Naive thymus-derived CD8-positive, alpha-beta T cell (primary cell): ENCODE data around the gene RSRC1. TPM values are rescaled to one million over a fixed set of nuclear protein-coding genes. Genes with fewer than 3 reads are reported as not detected.
"Not testable (repeated sequence)": the region's sequence is repeated elsewhere in the genome, so short reads cannot be mapped to it uniquely, and the experiment has no call there.

Experiments
- ATAC-seq, 2 donors: fragments of 150-1000 bp; cut with Tn5 transposase in 1 of 2; sonication (Bioruptor Pico), chemical (Tn5 transposase) in 1 of 2; 1 replicate in 1 of 2; 2 replicates in 1 of 2; pipeline ENCODE4 v1.10.0; 2021; ENCODE audit warnings: mild to moderate bottlenecking in 2 of 2, moderate library complexity in 2 of 2
- POLR2A ChIA-PET: fragments of 350-600 bp; sonication (Branson Sonifier 250); formaldehyde crosslinking; loops from one replicate; lab custom pipeline; 2021; ENCODE audit warnings: antibody characterized with exemption; lab: Charles Lee
- DNase-seq, 10 donors: peaks; one replicate each; pipeline versions ENCODE4 v3.0.0 to v3.0.0-alpha.2; 2020 to 2022
- H3K27ac Mint-ChIP-seq, 10 donors: one replicate each; pipeline ENCODE4 v1.8.0; 2020 to 2022; ENCODE audit warnings: mild to moderate bottlenecking in 10 of 10, mixed read lengths in 10 of 10, moderate library complexity in 4 of 10, inconsistent platforms in 1 of 10
- H3K27me3 Mint-ChIP-seq, 5 donors: one replicate each; pipeline ENCODE4 v1.8.0; 2021 to 2022; ENCODE audit warnings: mixed read lengths in 5 of 5
- H3K36me3 Mint-ChIP-seq, 3 donors: one replicate each; pipeline ENCODE4 v1.8.0; 2020 to 2022; ENCODE audit warnings: mixed read lengths in 3 of 3, mild to moderate bottlenecking in 2 of 3, inconsistent platforms in 1 of 3
- H3K4me1 Mint-ChIP-seq, 4 donors: one replicate each; pipeline ENCODE4 v1.8.0; 2021 to 2022; ENCODE audit warnings: mixed read lengths in 4 of 4
- H3K4me3 Mint-ChIP-seq, 10 donors: one replicate each; pipeline ENCODE4 v1.8.0; 2020 to 2022; ENCODE audit warnings: mild to moderate bottlenecking in 10 of 10, mixed read lengths in 10 of 10, moderate library complexity in 6 of 10, inconsistent platforms in 1 of 10
- H3K9me3 Mint-ChIP-seq, 9 donors: one replicate each; pipeline ENCODE4 v1.8.0; 2020 to 2022; ENCODE audit warnings: mixed read lengths in 9 of 9, mild to moderate bottlenecking in 3 of 9, inconsistent platforms in 1 of 9, moderate library complexity in 1 of 9
- polyA plus RNA-seq, 3 donors: library from polyadenylated mRNA; unstranded; fragments of 300-500 nt; fragmentation: Illumina TruSeq; gene quantifications; one replicate each; pipeline ENCODE4 v1.2.3, GENCODE V29; 2021
- total RNA-seq, 8 experiments: library from RNA in 2 of 8; stranded (reverse) in 2 of 8; gene quantifications; one replicate each; pipeline ENCODE4 v1.2.3 and lab custom pipeline; 2021 to 2026

Gene RSRC1
- total and polyA plus RNA-seq, 5 experiments from 2014 or later, result 30.2 to 38.3 (median 32.6) TPM

GRCh38 chr3:158109295-158109803 lies 540 bp upstream of the RSRC1 start:
- H3K9me3 Mint-ChIP-seq, result peaks cover 0 to 16% (median 6%) of the 10 kb centered on the region in 9 donors
- peak overlapping the region; percentile 90 to 100 (median 98) for H3K4me3 Mint-ChIP-seq
- ATAC-seq (peak in 1 of 2 donors; percentile 2), DNase-seq (peak in 1 of 10 donors; percentile 25)
- H3K36me3 Mint-ChIP-seq, result peaks cover 11 to 25% (median 18%) of the 10 kb centered on the region in 3 donors
- POLR2A ChIA-PET, result interaction anchor here (1.0 to 1.9 kb wide), 6 partner anchors 9 to 949 kb away, joined by 3 to 5 read pairs (median 4); partner anchors contain the start of gene GFM1
- peak overlapping the region; percentile 84 to 95 (median 92) for H3K27ac Mint-ChIP-seq
- H3K4me1 Mint-ChIP-seq, result peaks cover 31 to 75% (median 65%) of the 10 kb centered on the region in 4 donors
- peaks cover 21 to 50% (median 38%) of the 10 kb centered on the region in 5 donors for H3K27me3 Mint-ChIP-seq

GRCh38 chr3:158110658-158111018 lies 749 bp downstream of the RSRC1 start:
- Mint-ChIP-seq H3K9me3 (peaks cover 0 to 17% (median 4%) of the 10 kb centered on the region in 9 donors), H3K27me3 (peaks cover 16 to 39% (median 31%) of the 10 kb centered on the region in 5 donors), H3K4me1 (peaks cover 34 to 75% (median 65%) of the 10 kb centered on the region in 4 donors), H3K27ac (peak overlapping the region in 9 of 10 donors; percentile 84 to 95 (median 91)), H3K4me3 (peak overlapping the region; percentile 90 to 100 (median 98)), H3K36me3 (peaks cover 6 to 23% (median 18%) of the 10 kb centered on the region in 3 donors)
- no peak for DNase-seq
- POLR2A ChIA-PET, result interaction anchor here (1.0 to 1.9 kb wide), 3 partner anchors 9 to 14 kb away, joined by 4 to 7 read pairs (median 5); no protein-coding TSS in a partner anchor
- ATAC-seq, result no peak

GRCh38 chr3:158111861-158112260 lies 2.0 kb downstream of the RSRC1 start:
- POLR2A ChIA-PET, result no interaction called here
- Mint-ChIP-seq H3K9me3 (peaks cover 0 to 17% (median 4%) of the 10 kb centered on the region in 9 donors), H3K36me3 (peaks cover 6 to 18% (median 16%) of the 10 kb centered on the region in 3 donors), H3K27ac (no peak overlapping the region), H3K27me3 (peaks cover 6 to 27% (median 23%) of the 10 kb centered on the region in 5 donors), H3K4me1 (peaks cover 26 to 72% (median 58%) of the 10 kb centered on the region in 4 donors), H3K4me3 (peak overlapping the region in 7 of 10 donors; percentile 13 to 99 (median 62))
- DNase-seq, result no peak
- no peak for ATAC-seq

- POLR2A ChIA-PET, H3K27me3 Mint-ChIP-seq, H3K27ac Mint-ChIP-seq, DNase-seq, H3K4me3 Mint-ChIP-seq, ATAC-seq: not testable (repeated sequence)
- H3K4me1 Mint-ChIP-seq, result peaks cover 23 to 67% (median 61%) of the 10 kb centered on the region in 4 donors
- H3K36me3 Mint-ChIP-seq, result peaks cover 6 to 18% (median 16%) of the 10 kb centered on the region in 3 donors
- H3K9me3 Mint-ChIP-seq, result peaks cover 0 to 13% (median 4%) of the 10 kb centered on the region in 9 donors
Measured at GRCh38 chr3:158113595-158113994, 3.7 kb downstream of the RSRC1 start.

GRCh38 chr3:158120330-158120729 lies 10.4 kb downstream of the RSRC1 start:
- DNase-seq, result no peak
- Mint-ChIP-seq H3K27ac (no peak overlapping the region), H3K36me3 (peaks cover 19 to 32% (median 32%) of the 10 kb centered on the region in 3 donors), H3K4me1 (peaks cover 5 to 20% (median 19%) of the 10 kb centered on the region in 4 donors), H3K9me3 (peaks cover under 1 to 14% (median 4%) of the 10 kb centered on the region in 9 donors), H3K4me3 (no peak overlapping the region), H3K27me3 (no peaks in the 10 kb centered on the region)
- POLR2A ChIA-PET, result no interaction called here
- no peak for ATAC-seq

- H3K27ac Mint-ChIP-seq, result no peak overlapping the region
- peaks cover 5 to 19% (median 18%) of the 10 kb centered on the region in 4 donors for H3K4me1 Mint-ChIP-seq
- peaks cover 7 to 24% (median 11%) of the 10 kb centered on the region in 9 donors for H3K9me3 Mint-ChIP-seq
- H3K27me3 Mint-ChIP-seq, result no peaks in the 10 kb centered on the region
- H3K36me3 Mint-ChIP-seq, result peaks cover 28 to 42% (median 42%) of the 10 kb centered on the region in 3 donors
- POLR2A ChIA-PET, result no interaction called here
- DNase-seq (no peak), ATAC-seq (no peak)
- no peak overlapping the region for H3K4me3 Mint-ChIP-seq
Measured at GRCh38 chr3:158121295-158121694, 11.4 kb downstream of the RSRC1 start.

- H3K9me3 Mint-ChIP-seq, result peaks cover 14 to 38% (median 25%) of the 10 kb centered on the region in 9 donors
- ATAC-seq, H3K27me3 Mint-ChIP-seq, POLR2A ChIA-PET, DNase-seq, H3K4me3 Mint-ChIP-seq, H3K27ac Mint-ChIP-seq: not testable (repeated sequence)
- peaks cover 8 to 19% (median 19%) of the 10 kb centered on the region in 4 donors for H3K4me1 Mint-ChIP-seq
- H3K36me3 Mint-ChIP-seq, result peaks cover 43 to 56% (median 56%) of the 10 kb centered on the region in 3 donors
Measured at GRCh38 chr3:158122721-158123120, 12.8 kb downstream of the RSRC1 start.

GRCh38 chr3:158127250-158128219 lies 17.6 kb downstream of the RSRC1 start:
- peak in 1 of 10 donors; percentile 10 for DNase-seq
- peak overlapping the region in 1 of 10 donors; percentile 45 for H3K27ac Mint-ChIP-seq
- POLR2A ChIA-PET, result interaction anchor here (1.6 kb wide), 1 partner anchor 18 kb away, joined by 3 read pairs; no protein-coding TSS in a partner anchor

GRCh38 chr3:158128755-158129154 lies 18.9 kb downstream of the RSRC1 start:
- Mint-ChIP-seq H3K27me3 (no peaks in the 10 kb centered on the region), H3K36me3 (peaks cover 65 to 86% (median 82%) of the 10 kb centered on the region in 3 donors), H3K9me3 (peaks cover 16 to 38% (median 32%) of the 10 kb centered on the region in 9 donors), H3K27ac (no peak overlapping the region), H3K4me3 (peak overlapping the region in 1 of 10 donors; percentile 21), H3K4me1 (peaks cover 8 to 15% (median 13%) of the 10 kb centered on the region in 4 donors)
- DNase-seq (no peak), ATAC-seq (no peak)
- POLR2A ChIA-PET, result no interaction called here

More at GRCh38 chr3:158127250-158128219, 17.6 kb downstream of the RSRC1 start:
- Mint-ChIP-seq H3K9me3 (peaks cover 16 to 38% (median 32%) of the 10 kb centered on the region in 9 donors), H3K4me1 (peaks cover 8 to 15% (median 12%) of the 10 kb centered on the region in 4 donors), H3K36me3 (peaks cover 68 to 89% (median 87%) of the 10 kb centered on the region in 3 donors), H3K27me3 (no peaks in the 10 kb centered on the region), H3K4me3 (peak overlapping the region in 2 of 10 donors; percentile 11 to 16)
- no peak for ATAC-seq

GRCh38 chr3:158134363-158134762 lies 24.5 kb downstream of the RSRC1 start:
- POLR2A ChIA-PET, result interaction anchor here (0.7 kb wide), 1 partner anchor 73 kb away, joined by 3 read pairs; no protein-coding TSS in a partner anchor
- no peak overlapping the region for H3K4me3 Mint-ChIP-seq
- H3K9me3 Mint-ChIP-seq, result no peaks in the 10 kb centered on the region
- no peaks in the 10 kb centered on the region for H3K27me3 Mint-ChIP-seq
- peaks cover 31 to 63% (median 52%) of the 10 kb centered on the region in 3 donors for H3K36me3 Mint-ChIP-seq
- ATAC-seq, result no peak
- no peak for DNase-seq
- peaks cover 0 to 11% (median 1%) of the 10 kb centered on the region in 4 donors for H3K4me1 Mint-ChIP-seq
- no peak overlapping the region for H3K27ac Mint-ChIP-seq

GRCh38 chr3:158140396-158140795 lies 30.5 kb downstream of the RSRC1 start:
- peaks cover 0 to 10% (median 0%) of the 10 kb centered on the region in 9 donors for H3K9me3 Mint-ChIP-seq
- no peaks in the 10 kb centered on the region for H3K27me3 Mint-ChIP-seq
- no peak overlapping the region for H3K4me3 Mint-ChIP-seq
- POLR2A ChIA-PET, result no interaction called here
- H3K36me3 Mint-ChIP-seq, result peaks cover 28 to 56% (median 48%) of the 10 kb centered on the region in 3 donors
- DNase-seq (no peak), ATAC-seq (no peak)
- H3K27ac Mint-ChIP-seq, result no peak overlapping the region
- H3K4me1 Mint-ChIP-seq, result peaks cover 0 to 3% (median 1%) of the 10 kb centered on the region in 4 donors

- Mint-ChIP-seq H3K4me3 (no peak overlapping the region), H3K27ac (peak overlapping the region in 1 of 10 donors; percentile 4), H3K36me3 (peaks cover 10 to 51% (median 38%) of the 10 kb centered on the region in 3 donors), H3K4me1 (peaks cover 6 to 26% (median 12%) of the 10 kb centered on the region in 4 donors), H3K9me3 (peaks cover 0 to 4% (median 0%) of the 10 kb centered on the region in 9 donors), H3K27me3 (no peaks in the 10 kb centered on the region)
- ATAC-seq (no peak), DNase-seq (no peak)
- POLR2A ChIA-PET, result no interaction called here
Measured at GRCh38 chr3:158148218-158148617, 38.3 kb downstream of the RSRC1 start.
